Astrocyte of the cerebellum (primary cell): ENCODE data around the gene KCNS1.

Experiments
- DNase-seq: peaks from one replicate; pipeline ENCODE4 v3.0.0-alpha.2; 2011; ENCODE audit warnings: low read depth
- H3K4me3 ChIP-seq: 2 replicates; pipeline ENCODE4 v1.5.1; 2011; ENCODE audit warnings: mild to moderate bottlenecking, low read depth, low read length, moderate library complexity
- CTCF ChIP-seq: IDR thresholded peaks from 2 replicates; pipeline ENCODE4 v1.5.1; 2012; ENCODE audit warnings: low read length, low read depth, moderate library complexity, mild to moderate bottlenecking; ENCODE audit errors: missing control alignments
- in situ Hi-C: cut with HindIII; loops from 2 replicates; pipeline ENCODE4 v1.10.0; 2017; ENCODE audit warnings: low sequenced_read_pairs

Gene KCNS1

GRCh38 chr20:45124365-45124764 is 23.4 kb upstream of the KCNS1 start, which contains the start of gene WFDC12:
TSS of gene WFDC12 (minus strand) at chr20:45124465. CDS start at chr20:45124447, 18 bp downstream.
- TF ChIP-seq CTCF = no peak
- no peak for DNase-seq
- in situ Hi-C loops = no loop called here

GRCh38 chr20:45121388-45121787 is 20.5 kb upstream of the KCNS1 start:
- in situ Hi-C loops = no loop called here
- TF ChIP-seq CTCF = no peak
- no peak overlapping the region for H3K4me3 ChIP-seq
- DNase-seq = no peak

More at GRCh38 chr20:45124365-45124764, 23.4 kb upstream of the KCNS1 start, which contains the start of gene WFDC12:
- H3K4me3 ChIP-seq = no peak within 1 kb of the TSS

- TF ChIP-seq CTCF = no peak
- DNase-seq = no peak
- no peak overlapping the region for H3K4me3 ChIP-seq
- in situ Hi-C loops = no loop called here
Measured at GRCh38 chr20:45119556-45120266, 18.8 kb upstream of the KCNS1 start.

GRCh38 chr20:45118028-45118427 is 17.1 kb upstream of the KCNS1 start:
- in situ Hi-C loops = no loop called here
- no peak for TF ChIP-seq CTCF
- DNase-seq = no peak
- H3K4me3 ChIP-seq = no peak overlapping the region

- DNase-seq = no peak
- TF ChIP-seq CTCF = no peak
- in situ Hi-C loops = no loop called here
- H3K4me3 ChIP-seq = no peak overlapping the region
Measured at GRCh38 chr20:45117581-45117980, 16.7 kb upstream of the KCNS1 start.

GRCh38 chr20:45115829-45116228 is 14.9 kb upstream of the KCNS1 start:
- no peak for TF ChIP-seq CTCF
- DNase-seq = no peak
- in situ Hi-C loops = no loop called here
- no peak overlapping the region for H3K4me3 ChIP-seq
